H1 (cell line): ENCODE measurements around the gene CDRT15L2. TPM values are rescaled to one million over a fixed set of nuclear protein-coding genes. Genes with fewer than 3 reads are reported as not detected.
"Not testable (repeated sequence)": the region's sequence is repeated elsewhere in the genome, so short reads cannot be mapped to it uniquely, and the experiment has no call there.

Experiments used
- CTCF ChIA-PET: fragments of 300-600 bp; sonication (Branson Sonifier 250); formaldehyde crosslinking; loops from one replicate; lab custom pipeline; 2021; ENCODE audit not compliant: partially characterized antibody; lab: Charles Lee
- POLR2A ChIA-PET: fragments of 300-600 bp; sonication (Branson Sonifier 250); formaldehyde crosslinking; loops from one replicate; lab custom pipeline; 2021; ENCODE audit warnings: inconsistent platforms; ENCODE audit not compliant: partially characterized antibody; lab: Charles Lee
- DNase-seq, 2 experiments: peaks; one replicate each; pipeline versions ENCODE4 v3.0.0 to v3.0.0-alpha.2; 2010 to 2022; ENCODE audit warnings: low spot score in 2 of 2, low read depth in 1 of 2, mixed read lengths in 1 of 2
- FAIRE-seq: peaks from 2 replicates; lab custom pipeline; 2011; peaks lifted over from hg19 to GRCh38; lab: Jason Lieb, UNC
- H2AFZ ChIP-seq: 2 replicates; pipeline ENCODE4 v1.8.1; 2012; ENCODE audit warnings: low read length, inconsistent platforms
- H2AK5ac ChIP-seq: 2 replicates; pipeline ENCODE4 v1.6.1; 2013; ENCODE audit warnings: low read depth, low read length
- H2BK120ac ChIP-seq: replicated peaks from 2 replicates; pipeline ENCODE3; 2013; ENCODE audit warnings: low read depth, low read length, inconsistent platforms
- H2BK12ac ChIP-seq: 2 replicates; pipeline ENCODE4 v1.6.1; 2013; ENCODE audit warnings: low read depth, low read length
- H2BK15ac ChIP-seq: 2 replicates; pipeline ENCODE4 v1.6.1; 2013; ENCODE audit warnings: low read length
- H2BK20ac ChIP-seq: 2 replicates; pipeline ENCODE4 v1.6.1; 2013; ENCODE audit warnings: low read length
- H2BK5ac ChIP-seq: 2 replicates; pipeline ENCODE4 v1.6.1; 2013; ENCODE audit warnings: low read depth, low read length
- H3K14ac ChIP-seq: 2 replicates; pipeline ENCODE4 v1.6.1; 2013; ENCODE audit warnings: inconsistent platforms; ENCODE audit not compliant: insufficient read length
- H3K18ac ChIP-seq: 2 replicates; pipeline ENCODE4 v1.6.1; 2013; ENCODE audit warnings: low read length; ENCODE audit errors: extremely low read depth
- H3K23ac ChIP-seq: 2 replicates; pipeline ENCODE4 v1.6.1; 2013; ENCODE audit warnings: inconsistent platforms; ENCODE audit not compliant: insufficient read length
- H3K23me2 ChIP-seq: 2 replicates; pipeline ENCODE4 v1.6.1; 2013; ENCODE audit warnings: low read depth, low read length
- H3K27ac ChIP-seq: 2 replicates; pipeline ENCODE4 v1.6.1; 2011; ENCODE audit warnings: low read depth, low read length, inconsistent platforms
- H3K27me3 ChIP-seq, 4 experiments: replicated peaks in 1 of 4; 1 replicate in 1 of 4; 2 replicates in 3 of 4; pipeline versions ENCODE4 v1.6.1 to v1.8.1; 2011 to 2013; ENCODE audit warnings: low read length in 3 of 4, mild to moderate bottlenecking in 3 of 4, inconsistent platforms in 2 of 4, mixed read lengths in 2 of 4, moderate library complexity in 1 of 4; ENCODE audit not compliant: control insufficient read depth in 3 of 4, insufficient read depth in 3 of 4; ENCODE audit errors: extremely low read depth in 1 of 4
- H3K36me3 ChIP-seq, 4 experiments: 2 replicates each; pipeline versions ENCODE4 v1.6.1 to v1.8.1; 2011 to 2013; ENCODE audit warnings: mild to moderate bottlenecking in 4 of 4, low read length in 3 of 4, moderate library complexity in 2 of 4, control low read depth in 1 of 4, inconsistent platforms in 1 of 4; ENCODE audit not compliant: insufficient read depth in 4 of 4, control insufficient read depth in 2 of 4
- H3K4ac ChIP-seq: replicated peaks from 2 replicates; pipeline ENCODE3; 2013; ENCODE audit warnings: low read length, low read depth, mixed read lengths, inconsistent platforms; ENCODE audit not compliant: insufficient read length
- H3K4me1 ChIP-seq, 4 experiments: replicated peaks in 1 of 4; 1 replicate in 1 of 4; 2 replicates in 3 of 4; pipeline versions ENCODE4 v1.6.1 to v1.8.1; 2011 to 2013; ENCODE audit warnings: low read length in 3 of 4, inconsistent platforms in 2 of 4, mixed read lengths in 1 of 4; ENCODE audit not compliant: insufficient read depth in 4 of 4, control insufficient read depth in 3 of 4
- H3K4me2 ChIP-seq, 2 experiments: 2 replicates each; pipeline versions ENCODE4 v1.6.1 to v1.8.1; 2011 to 2013; ENCODE audit warnings: low read depth in 2 of 2, low read length in 2 of 2, control low read depth in 1 of 2, inconsistent platforms in 1 of 2, mild to moderate bottlenecking in 1 of 2; ENCODE audit not compliant: insufficient read depth in 1 of 2
- H3K4me3 ChIP-seq, 4 experiments: fragments of 200-600, 300-600 bp in 1 of 4; sonication (generic), shearing (Covaris generic), sonication (Bioruptor Twin) in 1 of 4; 2 replicates each; pipeline versions ENCODE4 v1.5.1 to v1.8.1; 2011 to 2016; ENCODE audit warnings: low read length in 4 of 4, low read depth in 3 of 4, control low read depth in 2 of 4, inconsistent platforms in 2 of 4, mild to moderate bottlenecking in 2 of 4, mixed read lengths in 1 of 4, moderate library complexity in 1 of 4; ENCODE audit not compliant: insufficient read depth in 2 of 4; ENCODE audit errors: extremely low read depth in 1 of 4
- H3K56ac ChIP-seq: replicated peaks from 2 replicates; pipeline ENCODE3; 2013; ENCODE audit warnings: low read depth, mild to moderate bottlenecking, mixed read lengths, low read length, inconsistent platforms; ENCODE audit not compliant: insufficient read length
- H3K79me1 ChIP-seq: 2 replicates; pipeline ENCODE4 v1.6.1; 2013; ENCODE audit warnings: low read depth, low read length, control low read depth
- H3K79me2 ChIP-seq, 2 experiments: 2 replicates each; pipeline versions ENCODE4 v1.6.1 to v1.8.1; 2012 to 2013; ENCODE audit warnings: low read length in 2 of 2, mild to moderate bottlenecking in 2 of 2, inconsistent platforms in 1 of 2; ENCODE audit not compliant: insufficient read depth in 2 of 2, control insufficient read depth in 1 of 2
- H3K9ac ChIP-seq, 4 experiments: replicated peaks in 1 of 4; 1 replicate in 1 of 4; 2 replicates in 3 of 4; pipeline versions ENCODE4 v1.6.1 to v1.8.1; 2011 to 2013; ENCODE audit warnings: low read depth in 3 of 4, low read length in 3 of 4, control low read depth in 2 of 4, mild to moderate bottlenecking in 2 of 4, moderate library complexity in 2 of 4, inconsistent platforms in 1 of 4; ENCODE audit errors: extremely low read depth in 1 of 4
- H3K9me3 ChIP-seq, 2 experiments: 2 replicates each; pipeline versions ENCODE4 v1.6.1 to v1.8.1; 2012 to 2013; ENCODE audit warnings: mild to moderate bottlenecking in 2 of 2, moderate library complexity in 2 of 2, control low read depth in 1 of 2, inconsistent platforms in 1 of 2, low read depth in 1 of 2, low read length in 1 of 2, mixed read lengths in 1 of 2; ENCODE audit not compliant: insufficient read depth in 2 of 2
- H4K20me1 ChIP-seq, 2 experiments: replicated peaks in 1 of 2; 2 replicates each; pipeline versions ENCODE3 to v1.8.1; 2011 to 2013; ENCODE audit warnings: inconsistent platforms in 2 of 2, low read length in 2 of 2, mild to moderate bottlenecking in 1 of 2; ENCODE audit not compliant: insufficient read depth in 2 of 2, control insufficient read depth in 1 of 2
- H4K5ac ChIP-seq: 2 replicates; pipeline ENCODE4 v1.6.1; 2013; ENCODE audit warnings: low read length, low read depth, mixed read lengths, inconsistent platforms; ENCODE audit not compliant: insufficient read length
- H4K8ac ChIP-seq: 2 replicates; pipeline ENCODE4 v1.8.0; 2013; ENCODE audit warnings: mild to moderate bottlenecking, moderate library complexity, low read length, inconsistent platforms; ENCODE audit not compliant: insufficient read depth; ENCODE audit errors: extremely low read depth
- H4K91ac ChIP-seq: replicated peaks from 2 replicates; pipeline ENCODE3; 2013; ENCODE audit warnings: low read length, mixed read lengths, inconsistent platforms; ENCODE audit not compliant: insufficient read length
- WGBS, 2 experiments: shearing (Covaris generic) in 1 of 2; methylation state at CpG; one replicate each; pipeline versions ENCODE4 v1.1.6 to v1.1.7; 2013 to 2015; ENCODE audit warnings: low lambda C conversion rate in 2 of 2, mixed read lengths in 2 of 2, inconsistent platforms in 1 of 2, low coverage in 1 of 2, missing lambda C conversion rate in 1 of 2; ENCODE audit not compliant: insufficient replicate concordance in 2 of 2, insufficient coverage in 1 of 2, insufficient read length in 1 of 2; ENCODE audit errors: extremely low coverage in 1 of 2, missing lambda C conversion rate in 1 of 2; 5-methylcytosine and 5-hydroxymethylcytosine counted together
- polyA plus RNA-seq, 7 experiments: library from polyadenylated mRNA; depleted of rRNA in 3 of 7; stranded (reverse) in 5 of 7; unstranded in 2 of 7; fragments of >200 nt in 5 of 7; fragments of 200-250 nt in 2 of 7; gene quantifications; 1 replicate in 5 of 7; 2 replicates in 1 of 7; 4 replicates in 1 of 7; pipeline versions ENCODE4 v1.2.1 to v1.2.3, GENCODE V29; 2011 to 2013; ENCODE audit warnings: missing spikeins in 2 of 7, mixed read lengths in 2 of 7
- total RNA-seq: library from RNA; stranded (reverse); fragmentation: NEBNext Ultra II Directional; extraction: Animal tissue kit (Norgen Biotek cat#: 25700); gene quantifications from 2 replicates; pipeline ENCODE4 v1.2.1, GENCODE V29; 2021

Gene CDRT15L2
- total and polyA plus RNA-seq, 2 of the 8 experiments (the other 6 are each of a cell fraction or from before 2014, with no cell fraction given) = not detected

- H3K9ac ChIP-seq, H4K91ac ChIP-seq, H3K56ac ChIP-seq, H3K23ac ChIP-seq, H2BK120ac ChIP-seq, H3K36me3 ChIP-seq, H3K4me2 ChIP-seq, H3K79me2 ChIP-seq, H2AFZ ChIP-seq, H2AK5ac ChIP-seq, H4K8ac ChIP-seq, H4K5ac ChIP-seq, H2BK15ac ChIP-seq, H3K18ac ChIP-seq, H3K14ac ChIP-seq, DNase-seq, H2BK20ac ChIP-seq, H3K4me1 ChIP-seq, H3K4ac ChIP-seq, H2BK12ac ChIP-seq, H2BK5ac ChIP-seq, H3K27me3 ChIP-seq, CTCF ChIA-PET, H3K27ac ChIP-seq, H3K79me1 ChIP-seq, H3K4me3 ChIP-seq, POLR2A ChIA-PET, H3K23me2 ChIP-seq, H3K9me3 ChIP-seq, FAIRE-seq, H4K20me1 ChIP-seq: not testable (repeated sequence)
- 100% methylated on average over 1 of the region's 1 CpG; no CpG with 5 or more reads in 1 of the 2 experiments for WGBS, 2 experiments
Observed at GRCh38 chr17:20605568-20605967, 26.0 kb downstream of the CDRT15L2 start.

DNA sequence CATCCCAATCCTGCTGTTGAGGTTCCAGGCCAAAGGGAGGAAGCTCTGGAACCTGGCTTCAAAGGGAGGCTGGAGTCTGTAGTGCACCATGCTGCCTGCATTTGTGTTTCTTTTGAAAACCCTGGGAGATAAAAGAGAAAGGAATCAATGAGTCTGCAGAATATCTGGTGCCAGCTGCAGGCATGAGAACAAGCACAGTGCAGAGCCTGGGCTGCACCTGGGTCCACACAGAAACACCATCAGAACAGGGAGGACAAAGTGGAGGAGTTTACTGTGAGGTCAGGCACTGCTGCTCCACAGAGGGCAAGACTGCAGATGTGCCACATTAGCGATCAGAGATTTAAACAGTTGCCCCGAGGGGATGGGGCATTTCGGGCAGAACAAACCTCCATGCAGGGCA is 30.0 kb downstream of the CDRT15L2 start:
- not testable (repeated sequence) for FAIRE-seq, H2AFZ ChIP-seq, H4K5ac ChIP-seq

More for the DNA sequence above, 30.0 kb downstream of the CDRT15L2 start:
- H3K4me1 ChIP-seq, H3K36me3 ChIP-seq, H3K4ac ChIP-seq, H2AK5ac ChIP-seq, H2BK120ac ChIP-seq, H2BK12ac ChIP-seq, DNase-seq, H2BK5ac ChIP-seq, POLR2A ChIA-PET, CTCF ChIA-PET, H3K23me2 ChIP-seq, H3K79me2 ChIP-seq, H3K79me1 ChIP-seq, H2BK15ac ChIP-seq, H2BK20ac ChIP-seq, H3K9me3 ChIP-seq, H4K20me1 ChIP-seq, H3K27me3 ChIP-seq, H3K18ac ChIP-seq, H3K14ac ChIP-seq, H3K4me3 ChIP-seq, H3K9ac ChIP-seq, H4K91ac ChIP-seq, H4K8ac ChIP-seq, H3K27ac ChIP-seq, H3K4me2 ChIP-seq, H3K56ac ChIP-seq, H3K23ac ChIP-seq: not testable (repeated sequence)
- 100% methylated on average over 3 of the region's 3 CpGs; no CpG with 5 or more reads in 1 of the 2 experiments for WGBS, 2 experiments
